Kidney epithelial cell (primary cell): ENCODE results near the gene GTF2I. TPM values are rescaled to one million over a fixed set of nuclear protein-coding genes. Genes with fewer than 3 reads are reported as not detected.

Experiments used
- DNase-seq: peaks from one replicate; pipeline ENCODE4 v3.0.0-alpha.2; 2010; ENCODE audit warnings: low read depth
- H3K27me3 ChIP-seq: 2 replicates; pipeline ENCODE4 v1.6.0; 2011; ENCODE audit warnings: low read length; ENCODE audit not compliant: control insufficient read depth, insufficient read depth
- H3K36me3 ChIP-seq: 2 replicates; pipeline ENCODE4 v1.5.1; 2011; ENCODE audit warnings: low read length; ENCODE audit not compliant: control insufficient read depth, insufficient read depth
- H3K4me3 ChIP-seq: 2 replicates; pipeline ENCODE4 v1.5.1; 2011; ENCODE audit warnings: low read depth, mild to moderate bottlenecking, control low read depth, low read length
- CTCF ChIP-seq: IDR thresholded peaks from 2 replicates; pipeline ENCODE4 v1.5.1; 2011; ENCODE audit warnings: mild to moderate bottlenecking, moderate library complexity, low read length, control low read depth, inconsistent platforms; ENCODE audit not compliant: insufficient read depth, poor library complexity, severe bottlenecking
- total RNA-seq: library from RNA; depleted of rRNA; stranded (reverse); fragments of >200 nt; gene quantifications from 2 replicates; pipeline ENCODE4 v1.2.3, GENCODE V29; 2015

The GTF2I gene
- total RNA-seq, 1 donor from 2014 or later, result 129 TPM

GRCh38 chr7:74622228-74622749, 35.2 kb upstream of the GTF2I start:
- no peaks in the 10 kb centered on the region for H3K27me3 ChIP-seq
- no peak for TF ChIP-seq CTCF
- H3K36me3 ChIP-seq, result no peaks in the 10 kb centered on the region
- no peak overlapping the region for H3K4me3 ChIP-seq
- DNase-seq, result no peak

- Histone ChIP-seq H3K36me3 (no peaks in the 10 kb centered on the region), H3K27me3 (no peaks in the 10 kb centered on the region), H3K4me3 (no peak overlapping the region)
- no peak for DNase-seq
- no peak for TF ChIP-seq CTCF
Observed at GRCh38 chr7:74623135-74623534, 34.4 kb upstream of the GTF2I start.

GRCh38 chr7:74625446-74625845, 32.1 kb upstream of the GTF2I start:
- DNase-seq, result no peak
- Histone ChIP-seq H3K4me3 (no peak overlapping the region), H3K27me3 (no peaks in the 10 kb centered on the region), H3K36me3 (no peaks in the 10 kb centered on the region)
- no peak for TF ChIP-seq CTCF

- TF ChIP-seq CTCF, result no peak
- no peaks in the 10 kb centered on the region for H3K36me3 ChIP-seq
- DNase-seq, result no peak
- H3K4me3 ChIP-seq, result no peak overlapping the region
- no peaks in the 10 kb centered on the region for H3K27me3 ChIP-seq
Observed at GRCh38 chr7:74627661-74628411, 29.7 kb upstream of the GTF2I start.

- H3K36me3 ChIP-seq, result no peaks in the 10 kb centered on the region
- H3K27me3 ChIP-seq, result no peaks in the 10 kb centered on the region
- H3K4me3 ChIP-seq, result no peak overlapping the region
- DNase-seq, result no peak
- TF ChIP-seq CTCF, result no peak
Observed at GRCh38 chr7:74632505-74632904, 25.0 kb upstream of the GTF2I start.
